Esophagus squamous epithelium (tissue), 4 donors: ENCODE data around the gene TRAF7.

ENCODE experiments used
- POLR2A ChIP-seq, 4 donors: fragments of 450-650 bp; IDR thresholded peaks; one replicate each; pipeline ENCODE4 v1.6.1; 2017; ENCODE audit warnings: antibody characterized with exemption in 4 of 4, mild to moderate bottlenecking in 4 of 4, moderate library complexity in 3 of 4
- TF ChIP-seq, protein P1 (sequence below), 6 experiments: fragments of 450-650 bp in 4 of 6; fragments of 200-600 bp in 2 of 6; sonication (generic) in 2 of 6; IDR thresholded peaks; one replicate each; pipeline ENCODE4 v1.5.1; 2016 to 2019; ENCODE audit warnings: antibody characterized with exemption in 6 of 6, mild to moderate bottlenecking in 4 of 6, moderate library complexity in 4 of 6

DNA sequence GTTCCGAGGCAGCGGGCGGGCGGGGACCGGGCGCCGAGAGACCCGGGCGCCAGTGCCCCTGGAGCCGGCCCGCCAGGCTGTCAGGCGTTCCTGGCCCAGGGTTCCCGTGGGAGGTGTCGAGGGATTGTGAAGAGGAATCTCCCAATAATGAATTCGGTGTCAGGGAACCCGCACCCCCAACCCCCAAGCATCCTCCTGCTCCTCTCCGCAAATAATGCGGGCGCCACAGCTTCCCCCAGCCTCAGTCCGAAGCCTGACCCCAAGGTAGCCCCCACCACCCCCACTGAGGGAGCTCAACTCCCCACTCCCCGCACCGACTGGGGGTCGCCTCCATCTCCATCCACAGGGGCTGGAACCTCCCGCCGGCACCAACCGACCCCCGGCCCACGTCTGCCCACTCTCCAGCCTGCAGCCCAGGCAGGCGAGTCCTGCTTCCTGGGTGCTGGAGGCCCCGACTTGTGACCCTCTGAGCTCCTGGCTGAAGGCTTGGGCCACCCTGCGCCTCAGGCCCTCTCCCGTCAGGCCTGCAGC, 41.5 kb downstream of the TRAF7 start:
- TF ChIP-seq POLR2A (IDR thresholded peaks at IDR 0.05), result no peak
- TF ChIP-seq, protein P1, sequence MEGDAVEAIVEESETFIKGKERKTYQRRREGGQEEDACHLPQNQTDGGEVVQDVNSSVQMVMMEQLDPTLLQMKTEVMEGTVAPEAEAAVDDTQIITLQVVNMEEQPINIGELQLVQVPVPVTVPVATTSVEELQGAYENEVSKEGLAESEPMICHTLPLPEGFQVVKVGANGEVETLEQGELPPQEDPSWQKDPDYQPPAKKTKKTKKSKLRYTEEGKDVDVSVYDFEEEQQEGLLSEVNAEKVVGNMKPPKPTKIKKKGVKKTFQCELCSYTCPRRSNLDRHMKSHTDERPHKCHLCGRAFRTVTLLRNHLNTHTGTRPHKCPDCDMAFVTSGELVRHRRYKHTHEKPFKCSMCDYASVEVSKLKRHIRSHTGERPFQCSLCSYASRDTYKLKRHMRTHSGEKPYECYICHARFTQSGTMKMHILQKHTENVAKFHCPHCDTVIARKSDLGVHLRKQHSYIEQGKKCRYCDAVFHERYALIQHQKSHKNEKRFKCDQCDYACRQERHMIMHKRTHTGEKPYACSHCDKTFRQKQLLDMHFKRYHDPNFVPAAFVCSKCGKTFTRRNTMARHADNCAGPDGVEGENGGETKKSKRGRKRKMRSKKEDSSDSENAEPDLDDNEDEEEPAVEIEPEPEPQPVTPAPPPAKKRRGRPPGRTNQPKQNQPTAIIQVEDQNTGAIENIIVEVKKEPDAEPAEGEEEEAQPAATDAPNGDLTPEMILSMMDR (IDR thresholded peaks at IDR 0.05), result no peak
